Karpas-422 (cell line): Measurements from ENCODE around the gene ADD3. TPM values are rescaled to one million over a fixed set of nuclear protein-coding genes. Genes with fewer than 3 reads are reported as not detected.

Experiments used
- DNase-seq: peaks from one replicate; pipeline ENCODE4 v3.0.0-alpha.2; 2015
- H2AFZ ChIP-seq: fragments of 200-600 bp; sonication (generic); 2 replicates; pipeline ENCODE4 v1.6.1; 2014; ENCODE audit warnings: antibody characterized with exemption, low read length, mixed read lengths
- H3K27ac ChIP-seq: fragments of 200-600 bp; sonication (generic); 2 replicates; pipeline ENCODE4 v1.5.1; 2014; ENCODE audit warnings: mild to moderate bottlenecking, low read length, moderate library complexity
- H3K27me3 ChIP-seq: fragments of 200-600 bp; sonication (generic); 2 replicates; pipeline ENCODE4 v1.6.1; 2014; ENCODE audit warnings: low read length, mixed read lengths
- H3K36me3 ChIP-seq: fragments of 200-600 bp; sonication (generic); 2 replicates; pipeline ENCODE4 v1.6.1; 2014; ENCODE audit warnings: low read length, mixed read lengths; ENCODE audit not compliant: insufficient read depth
- H3K4me1 ChIP-seq: fragments of 200-600 bp; sonication (generic); 2 replicates; pipeline ENCODE4 v1.6.1; 2014; ENCODE audit warnings: mild to moderate bottlenecking, low read length, mixed read lengths
- H3K4me2 ChIP-seq: fragments of 200-600 bp; sonication (generic); 2 replicates; pipeline ENCODE4 v1.6.1; 2014; ENCODE audit warnings: low read length, low read depth, mild to moderate bottlenecking; ENCODE audit not compliant: poor library complexity, severe bottlenecking
- H3K4me3 ChIP-seq: fragments of 200-600 bp; sonication (generic); 2 replicates; pipeline ENCODE4 v1.5.1; 2014; ENCODE audit warnings: mild to moderate bottlenecking, antibody characterized with exemption, low read length, mixed read lengths
- H3K79me2 ChIP-seq: fragments of 200-600 bp; sonication (generic); 2 replicates; pipeline ENCODE4 v1.6.1; 2014; ENCODE audit warnings: mild to moderate bottlenecking, low read length, mixed read lengths
- H3K9ac ChIP-seq: fragments of 200-600 bp; sonication (generic); 2 replicates; pipeline ENCODE4 v1.6.0; 2014; ENCODE audit warnings: low read length
- H3K9me2 ChIP-seq: fragments of 200-600 bp; sonication (generic), shearing (Covaris generic); replicated peaks from 2 replicates; pipeline ENCODE4 v1.6.0; 2014; ENCODE audit warnings: mild to moderate bottlenecking, low read length, moderate library complexity; ENCODE audit not compliant: insufficient read depth
- H3K9me3 ChIP-seq: fragments of 300-700, 200-600 bp; sonication (generic); 2 replicates; pipeline ENCODE4 v1.6.1; 2014; ENCODE audit warnings: low read length, mixed read lengths
- H4K20me1 ChIP-seq: fragments of 200-600 bp; sonication (generic); 2 replicates; pipeline ENCODE4 v1.6.1; 2014; ENCODE audit warnings: mild to moderate bottlenecking, antibody characterized with exemption, low read length, low read depth; ENCODE audit not compliant: insufficient read depth
- small RNA-seq: library from RNA; depleted of rRNA; stranded (forward); fragments of <200 nt; gene quantifications from one replicate; pipeline ENCODE3, GENCODE V24; 2014
- total RNA-seq: library from RNA; depleted of rRNA; stranded (reverse); fragments of >200 nt; shearing (Covaris generic); gene quantifications from 2 replicates; pipeline ENCODE4 v1.2.3, GENCODE V29; 2014; ENCODE audit warnings: low replicate concordance; rRNA removed

ADD3 gene
- total RNA-seq, 1 experiment from 2014 or later: 16.5 TPM

- Histone ChIP-seq H3K4me1 (no peaks in the 10 kb centered on the region), H3K36me3 (no peaks in the 10 kb centered on the region), H3K4me2 (no peak overlapping the region), H3K4me3 (no peak overlapping the region), H3K9ac (no peak overlapping the region), H3K9me2 (no peaks in the 10 kb centered on the region), H4K20me1 (no peaks in the 10 kb centered on the region), H2AFZ (no peak overlapping the region), H3K27ac (no peak overlapping the region), H3K79me2 (no peaks in the 10 kb centered on the region), H3K9me3 (no peaks in the 10 kb centered on the region), H3K27me3 (no peaks in the 10 kb centered on the region)
- DNase-seq: no peak
These were observed 171.4 kb downstream of the ADD3 start for GRCh38 chr10:110179220-110179619.

- H3K9ac ChIP-seq: no peak overlapping the region
- H3K36me3 ChIP-seq: no peaks in the 10 kb centered on the region
- H2AFZ ChIP-seq: no peak overlapping the region
- DNase-seq: no peak
- no peaks in the 10 kb centered on the region for H3K27me3 ChIP-seq
- no peaks in the 10 kb centered on the region for H4K20me1 ChIP-seq
- no peaks in the 10 kb centered on the region for H3K9me2 ChIP-seq
- no peak overlapping the region for H3K27ac ChIP-seq
- H3K9me3 ChIP-seq: no peaks in the 10 kb centered on the region
- H3K4me2 ChIP-seq: no peak overlapping the region
- H3K4me3 ChIP-seq: no peak overlapping the region
- no peaks in the 10 kb centered on the region for H3K4me1 ChIP-seq
- no peaks in the 10 kb centered on the region for H3K79me2 ChIP-seq
These were observed 173.7 kb downstream of the ADD3 start for GRCh38 chr10:110181451-110181850.

DNA sequence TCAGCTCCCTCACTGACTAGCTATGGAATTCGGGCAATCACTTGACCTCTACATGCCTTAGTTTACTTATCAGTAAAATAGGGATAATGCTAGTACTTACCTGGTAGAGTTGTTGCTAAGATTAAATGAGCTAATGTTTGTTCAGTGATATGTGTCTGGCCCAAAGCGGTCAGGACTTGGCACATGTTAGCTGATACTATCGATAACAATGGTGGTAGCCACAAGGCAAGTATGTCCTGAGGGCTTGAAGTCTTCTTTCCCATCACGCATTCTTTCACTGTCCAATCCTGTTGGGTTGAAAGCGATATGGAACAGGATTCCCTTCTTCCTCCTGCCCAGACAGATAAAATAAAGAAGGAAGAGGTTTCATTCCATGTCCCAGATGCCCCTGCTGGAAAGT, 174.1 kb downstream of the ADD3 start:
- no peaks in the 10 kb centered on the region for H3K27me3 ChIP-seq
- no peak overlapping the region for H2AFZ ChIP-seq
- H3K9me2 ChIP-seq: no peaks in the 10 kb centered on the region
- H3K79me2 ChIP-seq: no peaks in the 10 kb centered on the region
- no peaks in the 10 kb centered on the region for H3K9me3 ChIP-seq
- H3K4me2 ChIP-seq: no peak overlapping the region
- H3K27ac ChIP-seq: no peak overlapping the region
- DNase-seq: no peak
- no peak overlapping the region for H3K4me3 ChIP-seq
- H3K36me3 ChIP-seq: no peaks in the 10 kb centered on the region
- H4K20me1 ChIP-seq: no peaks in the 10 kb centered on the region
- no peak overlapping the region for H3K9ac ChIP-seq
- H3K4me1 ChIP-seq: no peaks in the 10 kb centered on the region

GRCh38 chr10:110184398-110184797, 176.6 kb downstream of the ADD3 start:
- Histone ChIP-seq H3K9me2 (no peaks in the 10 kb centered on the region), H3K36me3 (no peaks in the 10 kb centered on the region), H3K27me3 (no peaks in the 10 kb centered on the region), H3K9me3 (no peaks in the 10 kb centered on the region), H3K27ac (no peak overlapping the region), H3K4me1 (no peaks in the 10 kb centered on the region), H3K4me2 (no peak overlapping the region), H3K9ac (no peak overlapping the region), H3K79me2 (no peaks in the 10 kb centered on the region), H4K20me1 (no peaks in the 10 kb centered on the region), H3K4me3 (no peak overlapping the region), H2AFZ (no peak overlapping the region)
- DNase-seq: no peak

Small RNA genes within 50 kb of the gene (small RNA-seq; reads per million reads assigned to genes)
- gene SNRPGP12: not detected

Other genes starting within 250 kb of the ADD3 start
- 198 and 201 TPM in 2 replicates for gene XPNPEP1, start 84.5 kb upstream of the ADD3 start, total RNA-seq
- 12.0 and 19.8 TPM in 2 replicates for gene MXI1, start 199.6 kb downstream of the ADD3 start, total RNA-seq